Stomach (tissue), 9 donors: Measurements from ENCODE around the gene ANKHD1. TPM values are rescaled to one million over a fixed set of nuclear protein-coding genes. Genes with fewer than 3 reads are reported as not detected.
"Not testable (repeated sequence)": the region's sequence is repeated elsewhere in the genome, so short reads cannot be mapped to it uniquely, and the experiment has no call there.

Experiments used
- DNase-seq, 2 donors: peaks; one replicate each; pipeline versions ENCODE4 v3.0.0 to v3.0.0-alpha.2; 2013 to 2019
- H3K27ac ChIP-seq, 5 donors: fragments of 200-600 bp in 4 of 5; sonication (generic) in 4 of 5; one replicate each; pipeline ENCODE4 v1.5.1; 2013 to 2019; ENCODE audit warnings: mild to moderate bottlenecking in 1 of 5, moderate library complexity in 1 of 5
- H3K27me3 ChIP-seq, 3 donors: fragments of 200-600 bp; sonication (generic); one replicate each; pipeline ENCODE4 v1.5.1; 2017 to 2019; ENCODE audit warnings: mixed run types in 1 of 3
- H3K36me3 ChIP-seq, 4 donors: fragments of 200-600 bp; sonication (generic); 1 replicate in 3 of 4; 2 replicates in 1 of 4; pipeline ENCODE4 v1.5.1; 2016 to 2019
- H3K4me1 ChIP-seq, 4 donors: fragments of 200-600 bp; sonication (generic); one replicate each; pipeline ENCODE4 v1.5.1; 2016 to 2019
- H3K4me3 ChIP-seq, 4 donors: fragments of 200-600 bp; sonication (generic) in 3 of 4; one replicate each; pipeline ENCODE4 v1.5.1; 2016 to 2019; ENCODE audit warnings: mild to moderate bottlenecking in 1 of 4
- H3K9me3 ChIP-seq, 4 donors: fragments of 200-600 bp; sonication (generic); one replicate each; pipeline ENCODE4 v1.5.1; 2016 to 2019
- EP300 ChIP-seq: sonication (generic); formaldehyde crosslinking; IDR thresholded peaks from one replicate; pipeline ENCODE4 v1.6.1; 2017; ENCODE audit warnings: antibody characterized with exemption
- POLR2A ChIP-seq, 4 donors: fragments of 450-650 bp; IDR thresholded peaks; one replicate each; pipeline ENCODE4 v1.6.1; 2016; ENCODE audit warnings: antibody characterized with exemption in 4 of 4, control low read depth in 2 of 4, mild to moderate bottlenecking in 1 of 4, moderate library complexity in 1 of 4
- POLR2AphosphoS5 ChIP-seq, 3 donors: sonication (generic); formaldehyde crosslinking; IDR thresholded peaks; one replicate each; pipeline ENCODE4 v1.6.1; 2016; ENCODE audit warnings: antibody characterized with exemption in 3 of 3
- WGBS, 5 donors: extraction: QIAGEN DNeasy Blood & Tissue Kit in 3 of 5; methylation state at CpG; one replicate each; pipeline versions ENCODE4 v1.1.5 to v1.1.7; 2013 to 2018; 5-methylcytosine and 5-hydroxymethylcytosine counted together
- intact Hi-C: fragments of 100-400 bp; cut with DNase I; formaldehyde crosslinking; loops from one replicate; pipeline ENCODE4 v1.15.1; 2023; ENCODE audit warnings: low total_unique reads
- polyA plus RNA-seq, 3 donors: library from polyadenylated mRNA; stranded (reverse); fragments of 200-250 nt; gene quantifications; one replicate each; pipeline ENCODE4 v1.2.3, GENCODE V29; 2013
- total RNA-seq, 5 donors: library from RNA; depleted of rRNA; stranded (reverse); fragments of >200 nt; gene quantifications; one replicate each; pipeline versions ENCODE4 v1.1.0 to v1.2.3, GENCODE V29; 2014 to 2016
- TF ChIP-seq, protein P1 (sequence below), 7 experiments: fragments of 450-650 bp in 4 of 7; fragments of 200-600 bp in 3 of 7; sonication (generic) in 3 of 7; IDR thresholded peaks; one replicate each; pipeline ENCODE4 v1.5.1; 2016 to 2019; ENCODE audit warnings: antibody characterized with exemption in 7 of 7, control low read depth in 2 of 7, mild to moderate bottlenecking in 1 of 7
- donor health status: healthy with polysubstance abuse.
- donor health status: Bipolar disorder and iron deficiency.
- donor health status: healthy.

The ANKHD1 gene
- total and polyA plus RNA-seq, 8 donors = 22.0 to 249 (median 120) TPM

DNA sequence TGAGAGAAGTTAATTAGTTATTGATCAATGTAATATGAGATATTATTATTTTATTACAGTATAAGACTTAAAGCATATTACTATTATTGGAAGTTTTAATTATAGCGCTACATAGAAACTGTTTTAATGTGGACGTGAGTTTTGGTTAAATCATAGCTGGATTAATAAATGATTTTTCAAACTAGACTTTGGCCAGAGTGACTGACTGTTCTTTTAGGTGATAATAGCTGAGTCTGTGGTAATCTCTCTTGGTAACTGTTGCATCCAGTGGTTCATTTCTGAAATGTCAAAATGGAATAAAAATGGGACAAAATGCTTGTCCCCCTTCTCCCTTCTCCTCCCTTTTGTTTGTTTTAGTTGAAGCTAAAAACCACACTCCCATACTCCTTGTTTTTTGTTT lies 28.1 kb downstream of the ANKHD1 start:
- no peak for DNase-seq
- TF ChIP-seq, protein P1, sequence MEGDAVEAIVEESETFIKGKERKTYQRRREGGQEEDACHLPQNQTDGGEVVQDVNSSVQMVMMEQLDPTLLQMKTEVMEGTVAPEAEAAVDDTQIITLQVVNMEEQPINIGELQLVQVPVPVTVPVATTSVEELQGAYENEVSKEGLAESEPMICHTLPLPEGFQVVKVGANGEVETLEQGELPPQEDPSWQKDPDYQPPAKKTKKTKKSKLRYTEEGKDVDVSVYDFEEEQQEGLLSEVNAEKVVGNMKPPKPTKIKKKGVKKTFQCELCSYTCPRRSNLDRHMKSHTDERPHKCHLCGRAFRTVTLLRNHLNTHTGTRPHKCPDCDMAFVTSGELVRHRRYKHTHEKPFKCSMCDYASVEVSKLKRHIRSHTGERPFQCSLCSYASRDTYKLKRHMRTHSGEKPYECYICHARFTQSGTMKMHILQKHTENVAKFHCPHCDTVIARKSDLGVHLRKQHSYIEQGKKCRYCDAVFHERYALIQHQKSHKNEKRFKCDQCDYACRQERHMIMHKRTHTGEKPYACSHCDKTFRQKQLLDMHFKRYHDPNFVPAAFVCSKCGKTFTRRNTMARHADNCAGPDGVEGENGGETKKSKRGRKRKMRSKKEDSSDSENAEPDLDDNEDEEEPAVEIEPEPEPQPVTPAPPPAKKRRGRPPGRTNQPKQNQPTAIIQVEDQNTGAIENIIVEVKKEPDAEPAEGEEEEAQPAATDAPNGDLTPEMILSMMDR (IDR thresholded peaks at IDR 0.05) = no peak
- TF ChIP-seq POLR2A (IDR thresholded peaks at IDR 0.05) = no peak
- intact Hi-C loops = no loop called here
- Histone ChIP-seq H3K27ac (no peak overlapping the region), H3K4me3 (no peak overlapping the region), H3K9me3 (no peaks in the 10 kb centered on the region), H3K4me1 (peaks cover 6 to 36% (median 8%) of the 10 kb centered on the region in 4 donors), H3K27me3 (no peaks in the 10 kb centered on the region), H3K36me3 (no peaks in the 10 kb centered on the region)
- 78 to 90% (median 82%) methylated on average over 2 of the region's 2 CpGs for WGBS, 5 donors

DNA sequence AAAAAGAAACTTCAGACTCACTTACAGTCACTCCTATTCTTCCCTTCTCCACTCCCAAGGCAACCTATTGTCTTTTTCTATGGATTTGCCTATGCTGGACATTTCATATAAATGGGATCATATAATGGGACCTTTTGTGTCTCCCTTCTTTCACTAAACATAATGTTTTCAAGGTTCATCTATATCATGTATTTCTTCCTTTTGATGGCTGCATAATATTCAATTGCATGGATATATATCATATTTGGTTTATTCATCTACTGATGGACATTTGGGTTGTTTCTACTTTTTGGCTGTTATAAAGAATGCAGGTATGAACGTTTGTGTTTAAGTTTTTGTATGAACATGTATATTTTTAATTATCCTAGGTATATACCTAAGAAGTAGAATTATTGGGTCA lies 30.6 kb downstream of the ANKHD1 start:
- peaks cover 0 to 17% (median 12%) of the 10 kb centered on the region in 4 donors for H3K36me3 ChIP-seq
- no peak for DNase-seq
- H3K9me3 ChIP-seq = no peaks in the 10 kb centered on the region
- 63 to 78% (median 69%) methylated on average over 1 of the region's 1 CpG for WGBS, 5 donors
- H3K4me3 ChIP-seq = no peak overlapping the region
- TF ChIP-seq POLR2A (IDR thresholded peaks at IDR 0.05) (no peak), EP300 (no peak), POLR2AphosphoS5 (IDR thresholded peaks at IDR 0.05) (no peak)
- TF ChIP-seq, protein P1 (IDR thresholded peaks at IDR 0.05) = no peak
- H3K27me3 ChIP-seq = no peaks in the 10 kb centered on the region
- intact Hi-C loops = no loop called here
- peaks cover 6 to 45% (median 15%) of the 10 kb centered on the region in 4 donors for H3K4me1 ChIP-seq
- H3K27ac ChIP-seq = no peak overlapping the region

DNA sequence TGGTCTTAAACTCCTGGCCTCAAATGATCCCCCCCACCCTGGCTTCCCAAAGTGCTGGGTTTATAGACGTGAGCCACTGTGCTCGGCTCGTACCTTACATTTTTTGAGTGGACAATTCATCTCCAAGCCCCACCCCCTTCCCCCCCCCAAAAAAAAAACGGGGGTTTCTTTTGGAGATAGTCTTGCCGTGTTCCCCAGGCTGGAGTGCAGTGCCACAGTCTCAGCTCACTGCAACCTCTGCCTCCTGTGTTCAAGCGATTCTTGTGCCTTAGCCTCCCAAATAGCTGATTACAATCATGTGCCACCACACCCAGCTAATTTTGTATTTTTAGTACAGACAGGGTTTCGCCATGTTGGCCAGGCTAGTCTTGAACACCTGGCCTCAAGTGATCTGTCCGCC lies 31.3 kb downstream of the ANKHD1 start:
- peaks cover 6 to 45% (median 15%) of the 10 kb centered on the region in 4 donors for H3K4me1 ChIP-seq
- intact Hi-C loops = no loop called here
- H3K4me3 ChIP-seq = no peak overlapping the region
- 80 to 88% (median 86%) methylated on average over 8 of the region's 8 CpGs for WGBS, 5 donors
- TF ChIP-seq EP300 = no peak
- TF ChIP-seq, protein P1 (IDR thresholded peaks at IDR 0.05) = no peak
- no peak for TF ChIP-seq POLR2A (IDR thresholded peaks at IDR 0.05)
- TF ChIP-seq POLR2AphosphoS5 (IDR thresholded peaks at IDR 0.05) = no peak
- no peaks in the 10 kb centered on the region for H3K9me3 ChIP-seq
- peaks cover 0 to 24% (median 17%) of the 10 kb centered on the region in 4 donors for H3K36me3 ChIP-seq
- no peak overlapping the region for H3K27ac ChIP-seq
- no peak for DNase-seq
- no peaks in the 10 kb centered on the region for H3K27me3 ChIP-seq

DNA sequence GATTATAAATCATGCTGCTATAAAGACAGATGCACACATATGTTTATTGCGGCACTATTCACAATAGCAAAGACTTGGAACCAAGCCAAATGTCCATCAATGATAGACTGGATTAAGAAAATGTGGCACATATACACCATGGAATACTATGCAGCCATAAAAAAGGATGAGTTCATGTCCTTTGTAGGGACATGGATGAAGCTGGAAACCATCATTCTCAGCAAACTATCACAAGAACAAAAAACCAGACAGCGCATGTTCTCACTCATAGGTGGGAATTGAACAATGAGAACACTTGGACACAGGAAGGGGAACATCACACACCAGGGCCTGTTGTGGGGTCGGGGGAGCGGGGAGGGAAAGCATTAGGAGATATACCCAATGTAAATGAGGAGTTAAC lies 55.7 kb downstream of the ANKHD1 start:
- DNase-seq, H3K27me3 ChIP-seq, H3K27ac ChIP-seq, intact Hi-C loops, H3K4me3 ChIP-seq, H3K4me1 ChIP-seq, H3K9me3 ChIP-seq: not testable (repeated sequence)
- peaks cover 5 to 49% (median 42%) of the 10 kb centered on the region in 4 donors for H3K36me3 ChIP-seq
- WGBS, 5 donors = 95 to 99% (median 99%) methylated on average over 4 of the region's 4 CpGs

DNA sequence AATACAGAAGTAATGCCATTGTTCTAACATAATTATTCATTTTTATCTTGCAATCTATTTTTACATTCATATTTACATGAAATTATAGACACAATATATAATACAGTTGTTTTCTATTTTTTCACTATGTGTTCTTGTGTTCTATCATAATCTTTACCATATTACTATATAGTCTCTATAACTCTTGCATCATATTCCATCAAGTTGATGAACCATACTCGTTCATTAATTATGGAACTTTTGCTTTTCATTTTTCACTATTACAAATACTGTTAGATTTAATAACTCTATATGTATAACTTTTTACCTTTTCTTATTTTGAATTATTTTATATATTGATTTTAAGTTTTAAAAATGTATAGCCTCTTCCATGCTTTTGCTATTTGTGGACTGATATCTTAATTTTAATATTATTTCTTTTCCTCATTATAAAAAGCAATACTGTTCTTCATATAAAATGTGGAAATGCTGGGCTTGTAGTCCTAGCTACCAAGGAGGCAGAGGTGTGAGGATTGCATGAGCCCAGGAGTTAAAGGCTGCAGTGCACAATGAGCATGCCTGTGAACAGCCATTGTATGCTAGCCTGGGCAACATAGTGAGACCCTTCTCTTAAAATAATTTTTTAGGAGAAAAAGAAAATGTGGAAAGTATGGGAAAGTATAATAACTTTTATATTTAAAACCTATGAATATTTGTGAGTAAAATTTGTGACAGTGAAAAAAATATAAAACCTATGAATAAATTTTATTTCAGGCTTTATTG lies 65.5 kb downstream of the ANKHD1 start:
- 89 to 95% (median 91%) methylated on average over 1 of the region's 1 CpG for WGBS, 5 donors
- intact Hi-C loops = no loop called here
- peaks cover 0 to 6% (median 0%) of the 10 kb centered on the region in 4 donors for H3K4me1 ChIP-seq
- no peaks in the 10 kb centered on the region for H3K27me3 ChIP-seq
- no peak for TF ChIP-seq POLR2A (IDR thresholded peaks at IDR 0.05)
- TF ChIP-seq POLR2AphosphoS5 (IDR thresholded peaks at IDR 0.05) = no peak
- TF ChIP-seq, protein P1 (IDR thresholded peaks at IDR 0.05) = no peak
- TF ChIP-seq EP300 = no peak
- no peak overlapping the region for H3K4me3 ChIP-seq
- DNase-seq = no peak
- no peak overlapping the region for H3K27ac ChIP-seq
- no peaks in the 10 kb centered on the region for H3K9me3 ChIP-seq
- H3K36me3 ChIP-seq = peaks cover 7 to 83% (median 72%) of the 10 kb centered on the region in 4 donors
